Erythroblast (primary cell): ENCODE results near the gene BCL2L13.

Source experiments
- GATA1 ChIP-seq: IDR thresholded peaks from 2 replicates; pipeline ENCODE4 v1.6.1; 2011; ENCODE audit warnings: low read depth, mild to moderate bottlenecking, control low read depth, low read length, moderate library complexity
- POLR2A ChIP-seq: IDR thresholded peaks from 2 replicates; pipeline ENCODE4 v1.6.1; 2011; ENCODE audit warnings: mild to moderate bottlenecking, low read length

DNA sequence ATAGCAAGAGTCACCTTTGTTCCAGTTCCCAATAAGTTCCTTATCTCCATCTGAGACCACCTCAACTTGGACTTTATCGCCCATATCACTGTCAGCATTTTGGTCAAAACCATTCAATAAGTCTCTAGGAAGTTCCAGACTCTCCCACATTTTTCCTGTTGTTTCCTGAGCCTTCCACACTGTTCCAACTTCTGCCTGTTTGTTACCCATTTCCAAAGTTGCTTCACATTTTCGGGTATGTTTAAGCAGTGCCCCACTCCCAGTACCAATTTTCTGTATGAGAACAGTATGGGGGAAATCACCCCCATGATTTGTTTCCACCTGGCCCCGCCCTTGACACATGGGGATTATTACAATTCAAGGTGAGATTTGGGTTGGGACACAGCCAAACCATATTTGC lies 26.7 kb downstream of the BCL2L13 start:
- TF ChIP-seq POLR2A (no peak), GATA1 (no peak)
